ENCODE measurements around the gene COL9A3. TPM values are rescaled to one million over a fixed set of nuclear protein-coding genes. Genes with fewer than 3 reads are reported as not detected.

The COL9A3 gene
- polyA plus RNA-seq, 3 donors: 2.9 to 8.1 (median 5.1) TPM

DNA sequence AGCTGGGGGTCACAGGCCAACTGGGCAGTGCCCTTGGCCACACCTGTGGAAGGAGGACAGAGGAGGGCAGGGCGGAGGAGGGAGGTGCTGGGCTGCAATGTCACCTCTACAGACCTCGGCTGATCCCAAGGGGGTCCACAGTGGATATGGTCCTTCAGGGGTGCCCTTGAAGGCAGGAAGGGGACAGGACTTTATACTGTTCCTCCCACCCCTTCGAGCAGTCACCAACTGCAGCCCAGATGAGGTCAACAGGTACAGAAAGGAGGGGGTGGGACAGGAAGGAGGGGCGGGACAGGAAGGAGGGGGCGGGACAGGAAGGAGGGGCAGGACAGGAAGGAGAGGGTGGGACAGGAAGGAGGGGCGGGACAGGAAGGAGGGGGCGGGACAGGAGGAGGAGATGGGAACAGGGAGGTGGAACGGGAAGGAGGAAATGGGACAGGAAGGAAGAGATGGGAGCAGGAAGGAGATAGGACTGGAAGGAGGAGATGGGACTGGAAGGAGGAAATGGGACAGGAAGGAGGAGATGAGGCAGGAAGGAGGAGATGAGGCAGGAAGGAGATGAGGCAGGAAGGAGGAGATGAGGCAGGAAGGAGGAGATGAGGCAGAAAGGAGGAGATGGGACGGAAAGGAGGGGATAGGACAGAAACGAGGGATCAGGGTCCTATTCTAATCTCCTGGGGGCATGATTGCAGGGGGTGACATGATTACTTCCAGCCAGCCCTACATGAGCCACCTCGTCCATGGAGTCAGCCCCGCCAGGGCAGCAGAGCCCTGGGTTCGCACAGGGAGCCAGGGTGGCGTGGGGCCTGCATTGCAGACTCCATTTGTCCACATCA, 39.9 kb upstream of the COL9A3 start:
- H3K27ac ChIP-seq (ENCODE audit: low read depth, low read length): no peak overlapping the region
- WGBS, 3 donors: 54 to 60% (median 57%) methylated on average over 14 of the region's 14 CpGs

DNA sequence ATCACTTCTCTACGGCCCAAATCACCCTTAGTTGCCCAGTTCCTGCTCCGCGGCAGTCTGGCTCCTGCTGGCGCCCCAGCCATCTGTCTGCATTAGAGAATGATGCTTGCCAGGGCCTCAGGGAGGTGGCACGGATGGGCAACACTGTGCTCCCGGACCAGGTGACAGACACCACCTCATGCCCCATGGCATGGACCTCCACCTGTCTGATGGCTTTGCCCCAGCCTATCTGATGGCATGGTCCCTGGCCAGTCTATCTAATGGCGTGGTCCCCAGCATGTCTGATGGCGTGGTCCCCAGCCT, 39.4 kb upstream of the COL9A3 start:
- WGBS, 3 donors: 79 to 93% (median 86%) methylated on average over 8 of the region's 8 CpGs
- H3K27ac ChIP-seq (ENCODE audit: low read depth, low read length): no peak overlapping the region

GRCh38 chr20:62778058-62778457, 38.8 kb upstream of the COL9A3 start:
- H3K27ac ChIP-seq (ENCODE audit: low read depth, low read length): no peak overlapping the region
- WGBS, 3 donors: 84 to 98% (median 96%) methylated on average over 9 of the region's 9 CpGs

DNA sequence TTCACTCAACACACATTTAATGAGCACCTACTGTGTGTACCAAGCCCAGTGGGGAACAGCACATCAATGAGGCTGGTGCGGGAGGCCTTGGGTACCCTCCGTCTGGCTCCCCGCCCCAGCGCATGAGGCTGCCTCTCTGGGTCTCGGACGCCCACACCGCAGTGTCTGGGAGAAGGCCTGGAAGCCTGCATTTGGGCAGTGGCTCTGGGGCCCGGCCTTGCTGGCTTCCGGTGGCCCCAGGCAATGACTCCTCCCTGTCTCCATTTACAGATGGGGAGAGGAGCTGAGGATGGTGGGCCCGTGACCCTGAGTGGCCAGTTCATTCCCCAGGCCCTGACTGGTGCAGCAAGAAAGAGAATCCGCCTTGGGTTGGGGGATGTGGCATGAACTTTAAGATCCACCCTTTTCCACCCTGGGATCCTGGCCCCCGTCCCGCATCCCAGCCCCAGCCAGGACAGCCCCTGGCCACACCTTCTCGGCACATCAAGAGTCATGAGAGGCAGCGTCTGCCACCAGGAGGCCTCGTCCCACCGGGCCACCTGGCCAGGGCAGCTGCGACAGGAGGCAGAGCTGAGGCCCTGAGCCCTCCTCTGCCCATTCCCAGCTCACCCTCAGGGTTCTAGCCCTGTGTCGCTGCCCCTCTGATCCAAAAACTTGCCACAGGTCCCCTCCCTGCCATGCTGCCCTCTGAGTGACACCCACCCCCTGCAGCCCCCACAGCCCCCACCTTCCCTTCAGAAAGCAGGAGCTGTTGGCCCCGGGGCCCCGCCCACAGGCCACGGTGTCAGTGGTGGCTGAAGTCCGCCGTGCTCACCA, 38.0 kb upstream of the COL9A3 start:
- H3K27ac ChIP-seq (ENCODE audit: low read depth, low read length): no peak overlapping the region
- WGBS, 3 donors: 62 to 79% (median 77%) methylated on average over 24 of the region's 24 CpGs

DNA sequence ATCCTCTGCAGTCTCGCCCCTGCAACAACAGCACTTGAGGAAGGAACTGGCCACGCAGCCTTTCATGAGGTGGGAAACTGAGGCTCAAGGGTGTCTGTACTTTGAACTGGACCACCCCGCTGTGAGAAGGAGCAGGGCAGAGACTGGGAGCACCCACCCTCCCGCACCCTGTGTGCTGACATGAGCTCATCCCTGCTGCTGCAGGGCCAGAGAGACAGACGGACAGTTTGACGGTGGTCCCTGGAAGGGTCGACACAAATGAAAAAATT, 37.5 kb upstream of the COL9A3 start:
- H3K27ac ChIP-seq (ENCODE audit: low read depth, low read length): no peak overlapping the region
- WGBS, 3 donors: 76 to 87% (median 87%) methylated on average over 7 of the region's 7 CpGs

DNA sequence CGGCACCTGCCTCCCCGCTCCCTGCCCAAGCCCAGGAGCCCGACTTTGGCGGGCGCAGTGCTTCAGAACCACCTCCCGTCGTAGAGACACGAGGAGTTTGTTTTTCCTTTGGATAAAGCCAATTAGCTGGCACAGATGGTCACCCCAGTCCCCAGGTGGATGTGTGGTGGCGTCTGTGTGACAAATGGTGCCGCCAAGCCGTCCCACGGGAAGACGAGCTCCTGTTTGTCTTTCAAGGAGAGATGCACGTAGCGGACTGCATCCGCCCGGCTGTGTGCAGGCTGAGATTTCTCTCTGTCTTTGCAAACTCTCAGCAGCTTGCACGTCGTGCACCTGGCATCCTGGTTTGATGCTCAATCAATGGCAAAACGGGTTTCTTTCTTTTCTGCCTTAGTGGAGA, 36.6 kb upstream of the COL9A3 start:
- 45 to 74% (median 69%) methylated on average over 20 of the region's 20 CpGs for WGBS, 3 donors
- no peak overlapping the region for H3K27ac ChIP-seq (ENCODE audit: low read depth, low read length)

DNA sequence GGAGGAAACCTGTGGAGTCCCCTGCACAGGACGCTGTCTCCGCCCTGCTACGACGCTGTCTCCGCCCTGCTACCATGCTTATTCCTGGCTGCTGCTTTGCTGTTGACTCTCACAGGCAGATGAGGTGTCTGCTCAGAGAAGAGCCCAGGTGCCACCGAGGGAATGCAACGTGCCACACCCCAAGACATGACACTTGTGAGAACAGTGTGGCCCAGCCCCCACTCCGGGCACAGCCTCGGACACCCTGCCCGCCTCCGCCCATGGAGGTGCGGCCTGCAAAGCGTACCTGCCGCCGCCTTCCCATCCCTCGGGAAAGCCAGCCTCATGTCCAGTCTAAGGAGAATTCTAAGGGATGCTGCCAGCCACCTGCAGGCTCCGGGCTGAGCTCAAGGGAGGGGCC, 36.2 kb upstream of the COL9A3 start:
- H3K27ac ChIP-seq (ENCODE audit: low read depth, low read length): no peak overlapping the region
- 74 to 89% (median 84%) methylated on average over 17 of the region's 17 CpGs for WGBS, 3 donors

DNA sequence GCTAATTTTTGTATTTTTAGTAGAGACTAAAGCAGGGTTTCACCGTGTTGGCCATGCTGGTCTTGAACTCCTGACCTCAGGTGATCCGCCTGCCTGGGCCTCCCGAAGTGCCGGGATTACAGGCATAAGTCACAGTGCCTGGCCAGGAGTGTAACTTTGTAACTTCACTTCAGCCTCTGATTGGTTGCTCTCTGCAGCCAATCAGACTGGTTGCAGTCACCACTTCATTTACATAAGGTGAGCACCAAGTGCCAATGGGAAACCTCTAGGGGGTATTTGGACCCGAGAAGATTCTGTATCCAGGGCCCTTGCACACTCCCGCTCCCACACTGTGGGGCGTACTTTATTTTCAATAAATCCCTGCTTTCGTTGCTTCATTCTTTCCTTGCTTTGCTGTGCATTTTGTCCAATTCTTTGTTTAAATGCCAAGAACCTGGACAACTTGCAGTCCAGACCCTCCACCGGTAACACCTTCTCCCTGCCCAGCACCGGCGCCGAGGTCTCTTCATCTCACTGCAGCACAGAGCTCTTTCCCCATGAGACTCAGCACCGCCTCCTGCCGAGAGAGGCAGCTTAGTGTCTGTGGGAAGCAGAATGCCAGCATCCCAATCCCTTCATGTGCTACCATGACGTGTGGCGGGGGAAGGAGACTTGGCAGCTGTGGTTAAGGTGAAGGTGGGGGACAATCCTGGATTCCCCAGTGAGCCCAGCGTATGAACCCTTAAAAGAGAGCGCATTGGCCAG, 34.5 kb upstream of the COL9A3 start:
- H3K27ac ChIP-seq (ENCODE audit: low read depth, low read length): no peak overlapping the region
- 65 to 77% (median 72%) methylated on average over 18 of the region's 18 CpGs for WGBS, 3 donors

DNA sequence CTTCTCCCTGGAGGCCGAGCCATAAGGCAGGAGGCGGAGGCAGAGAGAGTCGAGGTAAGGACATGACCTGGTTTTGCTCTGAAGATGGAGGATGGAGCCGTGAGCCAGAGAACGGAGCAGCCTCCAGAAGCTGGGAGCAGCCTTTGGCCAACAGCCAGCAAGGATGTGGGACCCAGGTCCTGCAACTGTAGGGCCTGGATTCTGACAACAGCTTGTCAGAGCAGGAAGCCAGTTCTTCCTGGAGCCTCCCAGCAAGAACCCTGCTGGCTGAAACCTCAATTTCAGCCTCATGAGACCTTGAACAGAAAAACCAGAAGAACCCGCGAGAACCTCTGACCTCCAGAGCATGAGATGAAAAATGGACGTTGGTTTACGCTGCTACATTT, 34.0 kb upstream of the COL9A3 start:
- 25 to 40% (median 28%) methylated on average over 9 of the region's 9 CpGs for WGBS, 3 donors
- H3K27ac ChIP-seq (ENCODE audit: low read depth, low read length): no peak overlapping the region

DNA sequence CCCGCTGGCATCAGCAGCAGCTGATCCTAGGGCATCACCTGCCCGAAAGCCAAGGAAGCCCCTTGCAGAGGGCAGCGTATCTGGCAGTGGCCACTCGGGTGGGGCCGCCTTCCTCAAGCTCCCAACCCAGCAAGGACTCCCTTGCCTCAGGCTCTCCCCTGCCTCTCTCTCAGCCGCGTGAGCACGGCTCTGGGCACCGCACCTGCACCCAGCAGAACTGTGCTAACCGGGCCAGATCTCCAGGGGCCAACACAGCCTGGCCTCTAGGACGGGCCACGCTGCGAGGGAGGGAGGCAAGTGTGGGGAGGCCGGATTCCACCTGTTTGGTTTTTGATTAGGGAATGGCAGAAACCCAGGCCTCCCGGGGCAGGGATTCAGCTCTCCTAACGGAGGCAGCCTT, 32.4 kb upstream of the COL9A3 start:
- 80 to 91% (median 91%) methylated on average over 16 of the region's 16 CpGs for WGBS, 3 donors
- H3K27ac ChIP-seq (ENCODE audit: low read depth, low read length): no peak overlapping the region

- no peak overlapping the region for H3K27ac ChIP-seq (ENCODE audit: low read depth, low read length)
- 41 to 76% (median 70%) methylated on average over 10 to 11 of the region's 11 CpGs for WGBS, 3 donors
Observed at GRCh38 chr20:62785393-62785792, 31.5 kb upstream of the COL9A3 start.

DNA sequence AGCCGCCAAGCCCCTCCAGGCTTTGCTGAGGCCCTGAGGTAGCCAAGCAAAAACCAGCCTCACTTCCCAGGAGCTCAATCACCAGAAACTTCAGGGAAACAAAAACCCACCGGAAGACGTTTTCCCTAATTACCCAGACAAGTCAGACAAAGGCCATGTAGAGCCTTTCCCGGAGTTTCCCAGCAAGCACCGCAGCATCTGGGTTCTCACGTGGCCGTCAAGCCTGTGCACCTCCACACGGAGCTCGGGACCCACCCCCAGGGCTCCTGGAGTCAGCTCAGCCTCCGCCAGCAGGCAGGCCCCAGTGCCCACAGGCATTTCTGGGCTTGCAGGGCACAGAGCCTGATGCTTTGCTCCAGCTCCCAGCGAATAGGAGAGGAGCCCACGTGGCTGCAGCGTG, 30.7 kb upstream of the COL9A3 start:
- 67 to 82% (median 79%) methylated on average over 13 of the region's 13 CpGs for WGBS, 3 donors
- no peak overlapping the region for H3K27ac ChIP-seq (ENCODE audit: low read depth, low read length)

- H3K27ac ChIP-seq (ENCODE audit: low read depth, low read length): no peak overlapping the region
- WGBS, 3 donors: 57 to 66% (median 63%) methylated on average over 7 of the region's 7 CpGs
Observed at GRCh38 chr20:62787321-62787720, 29.5 kb upstream of the COL9A3 start.

DNA sequence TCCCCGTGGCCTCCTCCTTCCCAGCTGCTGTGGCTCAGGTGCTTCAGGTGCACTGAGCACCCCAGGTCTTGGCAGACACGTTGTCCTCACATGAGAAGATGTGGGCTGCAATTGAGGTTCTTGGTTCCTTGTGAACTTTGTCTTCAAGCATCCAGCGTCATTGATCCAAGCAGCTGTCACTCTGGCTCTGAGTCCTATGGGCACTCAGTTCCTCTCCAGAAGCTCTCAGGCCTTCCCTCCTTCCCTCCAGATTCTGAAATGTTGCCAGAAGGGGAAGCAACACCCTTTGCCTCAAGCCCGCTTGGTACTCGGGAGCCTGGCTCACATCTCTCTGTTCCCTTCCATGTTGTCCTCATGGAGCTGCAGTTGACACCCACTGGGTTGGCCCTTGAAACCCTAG, 29.0 kb upstream of the COL9A3 start:
- WGBS, 3 donors: 66 to 80% (median 73%) methylated on average over 5 of the region's 5 CpGs
- no peak overlapping the region for H3K27ac ChIP-seq (ENCODE audit: low read depth, low read length)

GRCh38 chr20:62788607-62789006, 28.2 kb upstream of the COL9A3 start:
- no peak overlapping the region for H3K27ac ChIP-seq (ENCODE audit: low read depth, low read length)
- 74 to 88% (median 82%) methylated on average over 15 of the region's 15 CpGs for WGBS, 3 donors

DNA sequence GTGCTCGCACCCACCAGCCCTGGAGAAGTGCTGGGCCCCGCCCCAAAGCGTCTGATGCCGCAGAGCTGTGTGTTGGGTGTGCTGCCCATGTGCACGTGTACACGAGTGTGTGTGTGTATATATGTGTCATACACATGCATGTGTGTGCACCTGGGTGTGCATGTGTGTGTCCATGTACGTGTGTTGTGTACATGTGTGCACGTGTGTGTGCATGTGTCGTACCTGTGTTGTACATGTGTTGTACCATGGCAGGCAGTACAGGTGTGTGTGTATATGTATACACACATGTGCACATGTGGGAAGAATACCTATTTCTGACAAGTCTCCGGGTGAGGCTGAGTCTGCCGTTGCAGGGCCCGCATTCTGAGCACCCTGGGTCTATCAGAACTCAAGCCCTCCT, 26.8 kb upstream of the COL9A3 start:
- H3K27ac ChIP-seq (ENCODE audit: low read depth, low read length): no peak overlapping the region
- WGBS, 3 donors: 86 to 94% (median 88%) methylated on average over 12 of the region's 12 CpGs

DNA sequence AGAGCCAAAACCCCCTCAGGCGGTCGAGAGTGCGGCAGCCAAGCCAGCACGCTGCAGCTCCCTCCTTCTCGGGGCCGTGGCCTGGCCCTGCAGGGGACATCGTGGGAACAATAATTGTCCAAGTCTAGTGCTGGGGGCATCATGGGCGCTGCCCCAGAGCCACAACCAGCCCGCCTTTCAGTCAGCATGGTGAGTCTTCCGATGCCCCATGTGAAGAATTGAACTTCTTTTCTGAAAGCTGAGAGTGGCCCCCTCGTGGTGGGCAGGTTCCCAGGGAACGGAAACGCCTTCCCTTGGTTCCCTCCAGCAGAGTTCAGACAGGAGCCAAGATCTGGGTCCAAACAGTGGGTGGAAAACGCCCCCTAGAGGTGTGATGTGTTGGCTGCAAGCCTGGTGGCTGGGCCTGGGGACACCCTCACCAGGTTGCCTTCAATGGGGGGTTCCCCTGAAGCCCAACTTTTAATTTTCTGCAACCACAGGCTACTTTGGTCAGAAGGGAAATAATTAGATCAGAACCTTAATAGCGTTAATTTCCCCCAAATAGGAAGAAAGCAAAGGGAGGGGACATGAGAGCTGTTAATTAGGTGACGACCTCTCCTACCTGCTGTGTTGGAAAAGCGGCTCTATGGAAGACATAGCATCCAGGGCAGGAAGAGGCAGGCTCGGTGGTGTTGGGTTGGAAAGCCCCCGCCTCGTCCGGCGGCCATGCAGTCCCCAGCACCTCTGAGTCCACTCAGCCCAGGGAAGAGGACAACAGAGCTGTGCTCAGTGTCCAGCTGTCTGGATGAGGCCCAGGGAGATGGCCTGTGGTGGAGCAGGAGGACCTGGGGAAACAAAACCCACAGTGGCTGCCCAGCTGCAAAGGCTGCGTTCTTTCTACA, 25.3 kb upstream of the COL9A3 start:
- no peak overlapping the region for H3K27ac ChIP-seq (ENCODE audit: low read depth, low read length)
- 31 to 35% (median 33%) methylated on average over 23 of the region's 23 CpGs for WGBS, 3 donors

DNA sequence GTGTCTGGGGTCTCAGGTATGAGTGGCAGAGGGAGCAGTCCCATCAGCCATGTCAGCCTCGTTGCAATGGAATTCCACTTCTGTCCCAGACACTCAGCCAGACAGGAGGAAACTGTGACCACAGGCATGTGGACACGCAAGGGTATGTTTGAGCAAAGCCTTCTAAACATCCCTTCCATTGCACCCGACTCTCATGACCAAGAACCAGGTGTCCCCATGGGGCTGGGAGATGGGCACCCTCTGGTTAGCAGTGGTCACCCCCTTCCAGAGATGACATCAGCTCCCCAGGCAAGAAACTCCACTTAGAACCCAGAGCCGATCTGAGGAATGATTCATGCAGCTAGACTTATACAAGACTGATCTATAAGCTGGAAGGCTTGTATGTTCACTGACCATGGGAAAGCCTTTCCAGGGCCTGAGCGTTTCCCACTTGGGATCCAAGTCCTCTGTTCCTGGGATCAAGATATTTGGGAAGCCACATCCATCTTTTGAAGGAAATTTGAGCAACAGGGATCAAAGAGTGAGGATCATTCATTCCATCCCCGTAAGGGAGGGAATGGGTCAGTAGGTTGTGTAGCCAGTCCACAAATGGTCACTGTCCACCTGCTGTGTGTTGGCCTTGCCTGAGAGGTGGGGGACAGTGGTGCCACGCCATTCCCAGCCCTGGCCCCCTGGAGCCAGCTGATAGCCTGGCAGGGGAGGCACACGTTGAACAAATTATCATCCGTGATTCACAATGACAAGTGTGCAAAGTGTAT, 24.5 kb upstream of the COL9A3 start:
- WGBS, 3 donors: 76 to 80% (median 79%) methylated on average over 9 of the region's 9 CpGs
- no peak overlapping the region for H3K27ac ChIP-seq (ENCODE audit: low read depth, low read length)

All from adipose tissue (tissue), 3 donors.